ENCODE data around the gene GALNT17.

DNA sequence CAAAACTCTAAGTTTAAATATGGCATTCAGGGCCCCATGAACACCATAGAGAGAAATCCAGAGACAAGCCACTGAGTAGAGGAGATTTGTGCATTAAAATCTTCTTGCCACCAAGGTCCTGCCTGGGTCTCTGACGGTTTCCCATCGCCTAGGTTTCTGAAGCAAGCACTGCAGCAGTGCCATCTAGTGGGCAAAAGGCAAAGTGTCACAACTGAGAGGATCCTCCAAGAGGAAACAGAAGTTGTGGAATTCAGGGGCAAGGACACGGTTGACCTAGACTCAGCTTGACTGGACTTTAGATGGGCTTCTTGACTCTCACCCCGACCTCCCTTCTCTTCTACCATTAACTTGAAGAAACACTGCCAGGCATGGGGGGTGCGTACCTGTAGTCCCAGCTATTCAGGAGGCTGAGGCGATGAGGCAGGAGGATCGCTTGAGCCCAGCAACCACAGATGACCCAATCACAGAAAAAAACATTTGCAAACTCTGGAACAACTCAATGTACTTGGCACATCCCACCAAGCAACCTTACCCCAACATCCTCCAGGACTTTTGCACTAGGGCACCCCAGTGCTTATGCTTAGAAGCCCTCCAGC, 604.1 kb downstream of the GALNT17 start:
- TF ChIP-seq GATA3 (IDR thresholded peaks at IDR 0.05; ENCODE audit: low read depth, low read length), result no peak
- TF ChIP-seq GATA2 (IDR thresholded peaks at IDR 0.05; ENCODE audit: low read depth, low read length), result no peak

All from SH-SY5Y (cell line).